ENCODE data around the gene SLC22A12. TPM values are rescaled to one million over a fixed set of nuclear protein-coding genes. Genes with fewer than 3 reads are reported as not detected.

Gene SLC22A12
- total RNA-seq, 4 donors from 2014 or later = not detected

GRCh38 chr11:64637334-64638017 is 46.5 kb downstream of the SLC22A12 start:
- TF ChIP-seq POLR2A (IDR thresholded peaks at IDR 0.05) = no peak
- no peak for TF ChIP-seq CTCF (IDR thresholded peaks at IDR 0.05)
- H3K4me3 ChIP-seq (ENCODE audit: low read depth, poor library complexity, severe bottlenecking) = no peak overlapping the region
- 37 to 53% methylated on average over 15 of the region's 15 CpGs for WGBS, 2 donors
- no peak for DNase-seq (ENCODE audit: low spot score in 2 of 2)
- intact Hi-C loops (cut with DNase I; ENCODE audit: low total_unique reads) = no loop called here

GRCh38 chr11:64638018-64638665 is 47.1 kb downstream of the SLC22A12 start:
- no peak for TF ChIP-seq CTCF (IDR thresholded peaks at IDR 0.05)
- intact Hi-C loops (cut with DNase I; ENCODE audit: low total_unique reads) = no loop called here
- no peak for DNase-seq (ENCODE audit: low spot score in 2 of 2)
- no peak overlapping the region for H3K4me3 ChIP-seq (ENCODE audit: low read depth, poor library complexity, severe bottlenecking)
- WGBS, 2 donors = 8 to 12% methylated on average over 28 to 29 of the region's 37 CpGs

GRCh38 chr11:64638829-64639228 is 47.8 kb downstream of the SLC22A12 start:
- no peak for TF ChIP-seq POLR2A (IDR thresholded peaks at IDR 0.05)
- TF ChIP-seq CTCF (IDR thresholded peaks at IDR 0.05) = no peak
- no peak for DNase-seq (ENCODE audit: low spot score in 2 of 2)
- H3K4me3 ChIP-seq (ENCODE audit: low read depth, poor library complexity, severe bottlenecking) = no peak overlapping the region
- intact Hi-C loops (cut with DNase I; ENCODE audit: low total_unique reads) = no loop called here
- 88 to 96% methylated on average over 2 of the region's 2 CpGs for WGBS, 2 donors

GRCh38 chr11:64639885-64640284 is 48.9 kb downstream of the SLC22A12 start:
- no peak for DNase-seq (ENCODE audit: low spot score in 2 of 2)
- no peak for TF ChIP-seq CTCF (IDR thresholded peaks at IDR 0.05)
- no peak for TF ChIP-seq POLR2A (IDR thresholded peaks at IDR 0.05)
- 69 to 85% methylated on average over 4 of the region's 4 CpGs for WGBS, 2 donors
- intact Hi-C loops (cut with DNase I; ENCODE audit: low total_unique reads) = loop anchor here (10.0 kb wide), 1 partner anchor 265 kb away; no protein-coding TSS in a partner anchor
- no peak overlapping the region for H3K4me3 ChIP-seq (ENCODE audit: low read depth, poor library complexity, severe bottlenecking)

GRCh38 chr11:64641596-64642417 is 50.8 kb downstream of the SLC22A12 start:
- intact Hi-C loops (cut with DNase I; ENCODE audit: low total_unique reads) = loop anchor here (10.0 kb wide), 1 partner anchor 267 kb away; no protein-coding TSS in a partner anchor
- WGBS, 2 donors = 51 to 57% methylated on average over 11 of the region's 11 CpGs
- no peak for DNase-seq (ENCODE audit: low spot score in 2 of 2)
- TF ChIP-seq POLR2A (IDR thresholded peaks at IDR 0.05) = no peak
- TF ChIP-seq CTCF (IDR thresholded peaks at IDR 0.05) = no peak
- H3K4me3 ChIP-seq (ENCODE audit: low read depth, poor library complexity, severe bottlenecking) = no peak overlapping the region
